Activated naive CD4-positive, alpha-beta T cell treated with anti-CD3 and anti-CD28 coated beads, Interleukin-2, amount 50 U/mL, for 16 hours (primary cell): Measurements from ENCODE around the gene SELENOM.
"Not testable (repeated sequence)": the region's sequence is repeated elsewhere in the genome, so short reads cannot be mapped to it uniquely, and the experiment has no call there.

Experiments
- DNase-seq: peaks from one replicate; pipeline ENCODE4 v3.0.0-alpha.2; 2020

The SELENOM gene

GRCh38 chr22:31089160-31090100 lies 17.9 kb downstream of the SELENOM start:
- DNase-seq = no peak

GRCh38 chr22:31088233-31088986 lies 19.0 kb downstream of the SELENOM start:
- DNase-seq = no peak

GRCh38 chr22:31087744-31088215 lies 19.6 kb downstream of the SELENOM start:
- no peak for DNase-seq

GRCh38 chr22:31086703-31087330 lies 20.6 kb downstream of the SELENOM start:
- no peak for DNase-seq

GRCh38 chr22:31085928-31086327 lies 21.4 kb downstream of the SELENOM start:
- no peak for DNase-seq

- no peak for DNase-seq
Measured at GRCh38 chr22:31085493-31085824, 21.9 kb downstream of the SELENOM start.

- DNase-seq = peak; percentile 91
Measured at GRCh38 chr22:31084811-31085492, 22.4 kb downstream of the SELENOM start.

- no peak for DNase-seq
Measured at GRCh38 chr22:31083923-31084810, 23.2 kb downstream of the SELENOM start.

- DNase-seq = no peak
Measured at GRCh38 chr22:31083377-31083768, 24.0 kb downstream of the SELENOM start.

- peak; percentile 73 for DNase-seq
Measured at GRCh38 chr22:31082606-31083376, 24.6 kb downstream of the SELENOM start.

GRCh38 chr22:31081963-31082605 lies 25.3 kb downstream of the SELENOM start:
- DNase-seq = no peak

GRCh38 chr22:31080848-31081649 lies 26.3 kb downstream of the SELENOM start, which contains the start of gene SMTN:
SMTN (plus strand) TSS chr22:31081318; CDS start chr22:31083259, 1,941 bp downstream.
- peak; percentile 90 for DNase-seq

- DNase-seq = no peak
Measured at GRCh38 chr22:31080164-31080847, 27.1 kb downstream of the SELENOM start.

- no peak for DNase-seq
Measured at GRCh38 chr22:31079095-31079642, 28.2 kb downstream of the SELENOM start.

- DNase-seq = not testable (repeated sequence)
Measured at GRCh38 chr22:31078389-31078788, 29.0 kb downstream of the SELENOM start.

GRCh38 chr22:31077681-31078080 lies 29.7 kb downstream of the SELENOM start:
- DNase-seq = no peak

GRCh38 chr22:31075961-31076360 lies 31.4 kb downstream of the SELENOM start:
- DNase-seq = no peak

GRCh38 chr22:31073545-31074145 lies 33.7 kb downstream of the SELENOM start:
- DNase-seq = not testable (repeated sequence)
